ENCODE data around the gene ARHGAP24.
"Not testable (repeated sequence)": the region's sequence is repeated elsewhere in the genome, so short reads cannot be mapped to it uniquely, and the experiment has no call there.

Gene ARHGAP24

GRCh38 chr4:85870298-85871083 is 395.5 kb downstream of the ARHGAP24 start:
- no peak for DNase-seq

- DNase-seq = no peak
Observed at GRCh38 chr4:85873566-85873965, 398.6 kb downstream of the ARHGAP24 start.

- no peak for DNase-seq
Observed at GRCh38 chr4:85879518-85879917, 404.6 kb downstream of the ARHGAP24 start.

- DNase-seq = no peak
Observed at GRCh38 chr4:85883180-85883579, 408.2 kb downstream of the ARHGAP24 start.

GRCh38 chr4:85884251-85884650 is 409.3 kb downstream of the ARHGAP24 start:
- no peak for DNase-seq

- DNase-seq = no peak
Observed at GRCh38 chr4:85886665-85887064, 411.7 kb downstream of the ARHGAP24 start.

- DNase-seq = no peak
Observed at GRCh38 chr4:85889314-85889713, 414.4 kb downstream of the ARHGAP24 start.

GRCh38 chr4:85895755-85896154 is 420.8 kb downstream of the ARHGAP24 start:
- no peak for DNase-seq

- DNase-seq = no peak
Observed at GRCh38 chr4:85898231-85898630, 423.3 kb downstream of the ARHGAP24 start.

GRCh38 chr4:85901500-85901899 is 426.6 kb downstream of the ARHGAP24 start:
- DNase-seq = no peak

- DNase-seq = not testable (repeated sequence)
Observed at GRCh38 chr4:85902647-85903046, 427.7 kb downstream of the ARHGAP24 start.

GRCh38 chr4:85905761-85906160 is 430.8 kb downstream of the ARHGAP24 start:
- no peak for DNase-seq

- no peak for DNase-seq
Observed at GRCh38 chr4:85907001-85907400, 432.1 kb downstream of the ARHGAP24 start.

- no peak for DNase-seq
Observed at GRCh38 chr4:85909851-85910250, 434.9 kb downstream of the ARHGAP24 start.

- no peak for DNase-seq
Observed at GRCh38 chr4:85910985-85911384, 436.0 kb downstream of the ARHGAP24 start.

GRCh38 chr4:85913931-85914694 is 439.2 kb downstream of the ARHGAP24 start:
- no peak for DNase-seq

- not testable (repeated sequence) for DNase-seq
Observed at GRCh38 chr4:85915570-85915969, 440.6 kb downstream of the ARHGAP24 start.

GRCh38 chr4:85919200-85919887 is 444.4 kb downstream of the ARHGAP24 start:
- no peak for DNase-seq

- no peak for DNase-seq
Observed at GRCh38 chr4:85925071-85925470, 450.1 kb downstream of the ARHGAP24 start.

GRCh38 chr4:85928775-85929591 is 454.0 kb downstream of the ARHGAP24 start:
- DNase-seq = peak; percentile 81

GRCh38 chr4:85929961-85930665 is 455.2 kb downstream of the ARHGAP24 start:
- peak; percentile 20 for DNase-seq

All from suppressor macrophage treated with lipopolysaccharide for 4 hours (primary cell).